IPS-18a (cell line): ENCODE data around the gene GRID1.

Experiments
- H3K27ac ChIP-seq: one replicate; pipeline ENCODE4 v1.5.1; 2013; ENCODE audit warnings: low read length
- H3K27me3 ChIP-seq: one replicate; pipeline ENCODE4 v1.6.1; 2013; ENCODE audit warnings: mild to moderate bottlenecking, low read length; ENCODE audit not compliant: control insufficient read depth, insufficient read depth
- H3K36me3 ChIP-seq: one replicate; pipeline ENCODE4 v1.6.1; 2013; ENCODE audit warnings: low read depth, low read length; ENCODE audit not compliant: control insufficient read depth
- H3K4me1 ChIP-seq: one replicate; pipeline ENCODE4 v1.6.1; 2013; ENCODE audit warnings: low read depth, low read length; ENCODE audit not compliant: control insufficient read depth
- H3K4me3 ChIP-seq: one replicate; pipeline ENCODE4 v1.5.1; 2013; ENCODE audit warnings: low read length
- H3K9ac ChIP-seq: one replicate; pipeline ENCODE4 v1.6.1; 2013; ENCODE audit warnings: mild to moderate bottlenecking, low read length, moderate library complexity
- H3K9me3 ChIP-seq: one replicate; pipeline ENCODE4 v1.6.1; 2013; ENCODE audit warnings: low read depth, low read length; ENCODE audit not compliant: control insufficient read depth

GRID1 gene

GRCh38 chr10:86213148-86213547 lies 153.4 kb downstream of the GRID1 start:
- Histone ChIP-seq H3K4me3 (no peak overlapping the region), H3K27ac (no peak overlapping the region), H3K9me3 (no peaks in the 10 kb centered on the region), H3K9ac (no peak overlapping the region), H3K36me3 (no peaks in the 10 kb centered on the region), H3K4me1 (no peaks in the 10 kb centered on the region), H3K27me3 (no peaks in the 10 kb centered on the region)

GRCh38 chr10:86212391-86212700 lies 154.2 kb downstream of the GRID1 start:
- H3K4me3 ChIP-seq: no peak overlapping the region
- no peak overlapping the region for H3K27ac ChIP-seq
- H3K27me3 ChIP-seq: no peaks in the 10 kb centered on the region
- no peaks in the 10 kb centered on the region for H3K9me3 ChIP-seq
- H3K9ac ChIP-seq: no peak overlapping the region
- H3K36me3 ChIP-seq: no peaks in the 10 kb centered on the region
- H3K4me1 ChIP-seq: no peaks in the 10 kb centered on the region

- Histone ChIP-seq H3K27me3 (no peaks in the 10 kb centered on the region), H3K9ac (no peak overlapping the region), H3K27ac (no peak overlapping the region), H3K36me3 (no peaks in the 10 kb centered on the region), H3K9me3 (no peaks in the 10 kb centered on the region), H3K4me3 (no peak overlapping the region), H3K4me1 (no peaks in the 10 kb centered on the region)
Measured at GRCh38 chr10:86211691-86212390, 154.8 kb downstream of the GRID1 start.

GRCh38 chr10:86210416-86210815 lies 156.2 kb downstream of the GRID1 start:
- Histone ChIP-seq H3K9ac (no peak overlapping the region), H3K36me3 (no peaks in the 10 kb centered on the region), H3K9me3 (no peaks in the 10 kb centered on the region)

GRCh38 chr10:86209726-86210125 lies 156.9 kb downstream of the GRID1 start:
- H3K36me3 ChIP-seq: no peaks in the 10 kb centered on the region

More at GRCh38 chr10:86210416-86210815, 156.2 kb downstream of the GRID1 start:
- Histone ChIP-seq H3K27me3 (no peaks in the 10 kb centered on the region), H3K27ac (no peak overlapping the region), H3K4me1 (no peaks in the 10 kb centered on the region), H3K4me3 (no peak overlapping the region)

GRCh38 chr10:86207226-86207625 lies 159.4 kb downstream of the GRID1 start:
- Histone ChIP-seq H3K9ac (no peak overlapping the region), H3K4me1 (no peaks in the 10 kb centered on the region), H3K36me3 (no peaks in the 10 kb centered on the region), H3K9me3 (no peaks in the 10 kb centered on the region), H3K4me3 (no peak overlapping the region), H3K27me3 (no peaks in the 10 kb centered on the region), H3K27ac (no peak overlapping the region)

More at GRCh38 chr10:86209726-86210125, 156.9 kb downstream of the GRID1 start:
- no peaks in the 10 kb centered on the region for H3K4me1 ChIP-seq
- H3K4me3 ChIP-seq: no peak overlapping the region
- H3K27me3 ChIP-seq: no peaks in the 10 kb centered on the region
- H3K9ac ChIP-seq: no peak overlapping the region
- no peaks in the 10 kb centered on the region for H3K9me3 ChIP-seq
- H3K27ac ChIP-seq: no peak overlapping the region

- H3K27ac ChIP-seq: no peak overlapping the region
- no peaks in the 10 kb centered on the region for H3K9me3 ChIP-seq
- no peaks in the 10 kb centered on the region for H3K4me1 ChIP-seq
- no peaks in the 10 kb centered on the region for H3K36me3 ChIP-seq
- no peaks in the 10 kb centered on the region for H3K27me3 ChIP-seq
- no peak overlapping the region for H3K4me3 ChIP-seq
- H3K9ac ChIP-seq: no peak overlapping the region
Measured at GRCh38 chr10:86206240-86206579, 160.4 kb downstream of the GRID1 start.

GRCh38 chr10:86205306-86206239 lies 161.0 kb downstream of the GRID1 start:
- Histone ChIP-seq H3K36me3 (no peaks in the 10 kb centered on the region), H3K27ac (no peak overlapping the region), H3K27me3 (no peaks in the 10 kb centered on the region), H3K4me1 (no peaks in the 10 kb centered on the region), H3K9me3 (no peaks in the 10 kb centered on the region), H3K9ac (no peak overlapping the region), H3K4me3 (no peak overlapping the region)

GRCh38 chr10:86204421-86205305 lies 161.9 kb downstream of the GRID1 start:
- H3K27me3 ChIP-seq: no peaks in the 10 kb centered on the region

GRCh38 chr10:86203162-86203905 lies 163.3 kb downstream of the GRID1 start:
- Histone ChIP-seq H3K4me1 (no peaks in the 10 kb centered on the region), H3K36me3 (no peaks in the 10 kb centered on the region), H3K4me3 (no peak overlapping the region), H3K27ac (no peak overlapping the region), H3K9me3 (no peaks in the 10 kb centered on the region), H3K27me3 (no peaks in the 10 kb centered on the region), H3K9ac (no peak overlapping the region)

More at GRCh38 chr10:86204421-86205305, 161.9 kb downstream of the GRID1 start:
- Histone ChIP-seq H3K9me3 (no peaks in the 10 kb centered on the region), H3K4me3 (no peak overlapping the region), H3K36me3 (no peaks in the 10 kb centered on the region), H3K4me1 (no peaks in the 10 kb centered on the region), H3K9ac (no peak overlapping the region), H3K27ac (no peak overlapping the region)
